ENCODE data around the gene RBMS3. TPM values are rescaled to one million over a fixed set of nuclear protein-coding genes. Genes with fewer than 3 reads are reported as not detected.

Gene RBMS3
- total RNA-seq, 1 experiment from 2014 or later: 8.7 TPM

GRCh38 chr3:29557186-29557585 is 276.3 kb downstream of the RBMS3 start:
- H3K9me3 Mint-ChIP-seq: no peaks in the 10 kb centered on the region
- H3K27me3 Mint-ChIP-seq (ENCODE audit: low read depth): no peaks in the 10 kb centered on the region

More at GRCh38 chr3:29557186-29557585, 276.3 kb downstream of the RBMS3 start:
- peaks cover 33% of the 10 kb centered on the region for H3K4me1 Mint-ChIP-seq
- no peak for DNase-seq (ENCODE audit: low spot score)
- POLR2A ChIA-PET: no interaction called here
- no peak for ATAC-seq
- no peaks in the 10 kb centered on the region for H3K36me3 Mint-ChIP-seq
- TF ChIP-seq ZSCAN18 (CRISPR knock-in tag; IDR thresholded peaks at IDR 0.05) (no peak), NR1H2 (CRISPR knock-in tag; IDR thresholded peaks at IDR 0.05) (no peak), HMGXB4 (CRISPR knock-in tag; IDR thresholded peaks at IDR 0.05) (no peak), CREM (CRISPR knock-in tag; IDR thresholded peaks at IDR 0.05) (no peak), NFE2L1 (CRISPR knock-in tag; IDR thresholded peaks at IDR 0.05) (no peak), ZNF532 (CRISPR knock-in tag; IDR thresholded peaks at IDR 0.05; ENCODE audit: borderline replicate concordance) (no peak), CDX4 (CRISPR knock-in tag; IDR thresholded peaks at IDR 0.05; ENCODE audit: borderline replicate concordance) (no peak), RELA (CRISPR knock-in tag; IDR thresholded peaks at IDR 0.05; ENCODE audit: borderline replicate concordance) (no peak), STAT6 (CRISPR knock-in tag; conservative IDR thresholded peaks at IDR 0.05; ENCODE audit: low read depth) (no peak)
- H3K27ac Mint-ChIP-seq: no peak overlapping the region
- no peak overlapping the region for H3K4me3 Mint-ChIP-seq
- CTCF ChIA-PET: no interaction called here

Data from WTC11 (cell line).